Endothelial cell (in vitro differentiated cells): ENCODE results near the gene CRACDL. TPM values are rescaled to one million over a fixed set of nuclear protein-coding genes. Genes with fewer than 3 reads are reported as not detected.

Experiments
- DNase-seq: peaks from one replicate; pipeline ENCODE4 v3.0.0; 2021; ENCODE audit warnings: low spot score
- H3K27ac Mint-ChIP-seq: one replicate; pipeline ENCODE4 v1.8.0; 2021; ENCODE audit warnings: mixed read lengths, inconsistent platforms; ENCODE audit not compliant: unreplicated experiment
- H3K27me3 Mint-ChIP-seq: one replicate; pipeline ENCODE4 v1.8.0; 2021; ENCODE audit warnings: mild to moderate bottlenecking, moderate library complexity, mixed read lengths, inconsistent platforms; ENCODE audit not compliant: unreplicated experiment
- H3K36me3 Mint-ChIP-seq: one replicate; pipeline ENCODE4 v1.8.0; 2021; ENCODE audit warnings: mild to moderate bottlenecking, low read depth, mixed read lengths, inconsistent platforms; ENCODE audit not compliant: unreplicated experiment
- H3K4me1 Mint-ChIP-seq: one replicate; pipeline ENCODE4 v1.8.0; 2021; ENCODE audit warnings: mild to moderate bottlenecking, mixed read lengths, inconsistent platforms; ENCODE audit not compliant: unreplicated experiment
- H3K4me3 Mint-ChIP-seq: one replicate; pipeline ENCODE4 v1.8.0; 2021; ENCODE audit warnings: mild to moderate bottlenecking, mixed read lengths, inconsistent platforms; ENCODE audit not compliant: unreplicated experiment
- H3K9me3 Mint-ChIP-seq: one replicate; pipeline ENCODE4 v1.8.0; 2021; ENCODE audit warnings: mixed read lengths, inconsistent platforms; ENCODE audit not compliant: unreplicated experiment
- CTCF ChIP-seq: fragments of 200-600 bp; sonication (generic); IDR thresholded peaks from one replicate; pipeline ENCODE4 v1.5.0; 2021; ENCODE audit warnings: antibody characterized with exemption; ENCODE audit not compliant: unreplicated experiment
- total RNA-seq: library from RNA; stranded (reverse); fragmentation: NEBNext Ultra II Directional; extraction: Animal tissue kit (Norgen Biotek cat#: 25700); gene quantifications from one replicate; pipeline ENCODE4 v1.2.1, GENCODE V29; 2021; ENCODE audit not compliant: unreplicated experiment

Gene CRACDL
- total RNA-seq, 1 donor from 2014 or later = 3.3 TPM

GRCh38 chr2:98830571-98831145 lies 105.4 kb downstream of the CRACDL start:
- Mint-ChIP-seq H3K9me3 (no peaks in the 10 kb centered on the region), H3K4me1 (peaks cover 47% of the 10 kb centered on the region), H3K27me3 (no peaks in the 10 kb centered on the region), H3K4me3 (no peak overlapping the region), H3K27ac (no peak overlapping the region), H3K36me3 (no peaks in the 10 kb centered on the region)
- no peak for DNase-seq
- TF ChIP-seq CTCF = no peak

GRCh38 chr2:98829581-98830270 lies 106.3 kb downstream of the CRACDL start:
- Mint-ChIP-seq H3K36me3 (no peaks in the 10 kb centered on the region), H3K4me3 (no peak overlapping the region), H3K4me1 (peaks cover 52% of the 10 kb centered on the region), H3K9me3 (no peaks in the 10 kb centered on the region), H3K27me3 (no peaks in the 10 kb centered on the region), H3K27ac (no peak overlapping the region)
- DNase-seq = no peak
- TF ChIP-seq CTCF = no peak

GRCh38 chr2:98828793-98829371 lies 107.1 kb downstream of the CRACDL start:
- no peaks in the 10 kb centered on the region for H3K9me3 Mint-ChIP-seq
- H3K27ac Mint-ChIP-seq = no peak overlapping the region
- no peak overlapping the region for H3K4me3 Mint-ChIP-seq
- H3K4me1 Mint-ChIP-seq = peaks cover 57% of the 10 kb centered on the region
- no peaks in the 10 kb centered on the region for H3K36me3 Mint-ChIP-seq
- no peak for TF ChIP-seq CTCF
- no peaks in the 10 kb centered on the region for H3K27me3 Mint-ChIP-seq
- no peak for DNase-seq

GRCh38 chr2:98828369-98828744 lies 107.7 kb downstream of the CRACDL start:
- no peaks in the 10 kb centered on the region for H3K9me3 Mint-ChIP-seq
- TF ChIP-seq CTCF = no peak
- H3K36me3 Mint-ChIP-seq = peaks cover 2% of the 10 kb centered on the region
- no peak for DNase-seq
- peaks cover 57% of the 10 kb centered on the region for H3K4me1 Mint-ChIP-seq
- H3K27ac Mint-ChIP-seq = no peak overlapping the region
- H3K4me3 Mint-ChIP-seq = no peak overlapping the region
- peaks cover 3% of the 10 kb centered on the region for H3K27me3 Mint-ChIP-seq
